ENCODE measurements around the gene ZFP91. TPM values are rescaled to one million over a fixed set of nuclear protein-coding genes. Genes with fewer than 3 reads are reported as not detected.

ZFP91 gene
- total and polyA plus RNA-seq, 2 of the 13 experiments (the other 11 are each of a cell fraction or from before 2014, with no cell fraction given), result 13.5 to 38.6 TPM

- Histone ChIP-seq H3K4me3 (replicated peaks in 1 of 3; ENCODE audit: insufficient read depth in 1 of 3, low read depth in 2 of 3, low read length in 3 of 3) (no peak overlapping the region), H3K36me3 (replicated peaks in 1 of 2; ENCODE audit: control insufficient read depth in 1 of 2, insufficient read depth in 2 of 2, low read length in 2 of 2) (peaks cover 14 to 74% of the 10 kb centered on the region in 2 experiments), H3K9me3 (ENCODE audit: low read length) (no peaks in the 10 kb centered on the region), H2AFZ (ENCODE audit: low read length) (no peak overlapping the region), H3K27ac (ENCODE audit: extremely low read length, insufficient read depth, low read length) (no peak overlapping the region), H3K79me2 (ENCODE audit: insufficient read depth, low read length) (no peaks in the 10 kb centered on the region), H3K27me3 (ENCODE audit: control insufficient read depth in 1 of 2, insufficient read depth in 2 of 2, low read length in 2 of 2) (no peaks in the 10 kb centered on the region), H3K9ac (ENCODE audit: insufficient read depth, low read depth, low read length) (no peak overlapping the region), H3K4me1 (ENCODE audit: insufficient read depth, low read length) (no peaks in the 10 kb centered on the region), H4K20me1 (ENCODE audit: insufficient read depth, low read length) (no peaks in the 10 kb centered on the region), H3K4me2 (ENCODE audit: low read depth, low read length) (no peak overlapping the region)
- intact Hi-C loops (cut with micrococcal nuclease; ENCODE audit: unreplicated experiment) (no loop called here), in situ Hi-C loops (cut with HindIII; ENCODE audit: extremely low pct_ligation_motif_present, low pct_unique_long_range_greater_than_20kb) (loop anchor here (10.0 kb wide), 1 partner anchor 57 kb away; no protein-coding TSS in a partner anchor)
- BruUV-seq (replicated peaks), result no TSS peak
- ATAC-seq, result no peak
- TF ChIP-seq ZXDC (CRISPR knock-in tag; IDR thresholded peaks at IDR 0.05), result no peak
- TF ChIP-seq AGO1 (IDR thresholded peaks at IDR 0.05; ENCODE audit: low read depth, low read length, poor library complexity, severe bottlenecking), result no peak
- TF ChIP-seq SNAI1 (CRISPR knock-in tag; IDR thresholded peaks at IDR 0.05; ENCODE audit: borderline replicate concordance), result no peak
- no peak for TF ChIP-seq ZNF746 (CRISPR knock-in tag; IDR thresholded peaks at IDR 0.05)
- ChIA-PET POLR2A (no interaction called here), CTCF (ENCODE audit: low intra/inter-chr PET ratio, low total read pairs) (no interaction called here)
- DNase-seq (ENCODE audit: low spot score), result no peak
- no peak for FAIRE-seq
- WGBS (ENCODE audit: low lambda C conversion rate), result 98% methylated on average over 4 of the region's 4 CpGs
Observed at GRCh38 chr11:58621586-58622262, 42.9 kb downstream of the ZFP91 start.

GRCh38 chr11:58622344-58622743, 43.5 kb downstream of the ZFP91 start, which contains the start of gene CNTF:
Gene CNTF, plus strand, starts transcription at chr11:58622665. Its CDS starts 88 bp downstream, at chr11:58622753.
- in situ Hi-C loops (cut with HindIII; ENCODE audit: extremely low pct_ligation_motif_present, low pct_unique_long_range_greater_than_20kb), result loop anchor here (10.0 kb wide), 1 partner anchor 58 kb away; no protein-coding TSS in a partner anchor
- Histone ChIP-seq H3K27ac (ENCODE audit: extremely low read length, insufficient read depth, low read length) (no peak within 1 kb of the TSS), H3K9ac (ENCODE audit: insufficient read depth, low read depth, low read length) (no peak within 1 kb of the TSS), H3K9me3 (ENCODE audit: low read length) (no peaks in the 10 kb centered on the region), H4K20me1 (ENCODE audit: insufficient read depth, low read length) (no peaks in the 10 kb centered on the region), H3K36me3 (replicated peaks in 1 of 2; ENCODE audit: control insufficient read depth in 1 of 2, insufficient read depth in 2 of 2, low read length in 2 of 2) (peaks cover 12 to 68% of the 10 kb centered on the region in 2 experiments), H3K4me2 (ENCODE audit: low read depth, low read length) (no peak within 1 kb of the TSS), H3K79me2 (ENCODE audit: insufficient read depth, low read length) (no peaks in the 10 kb centered on the region), H2AFZ (ENCODE audit: low read length) (no peak within 1 kb of the TSS), H3K4me1 (ENCODE audit: insufficient read depth, low read length) (no peaks in the 10 kb centered on the region), H3K4me3 (replicated peaks in 1 of 3; ENCODE audit: insufficient read depth in 1 of 3, low read depth in 2 of 3, low read length in 3 of 3) (no peak within 1 kb of the TSS), H3K27me3 (ENCODE audit: control insufficient read depth in 1 of 2, insufficient read depth in 2 of 2, low read length in 2 of 2) (no peaks in the 10 kb centered on the region)
- FAIRE-seq, result no peak
- 92% methylated on average over 1 of the region's 2 CpGs for WGBS (ENCODE audit: low lambda C conversion rate)
- no TSS peak for BruUV-seq (replicated peaks)
- no peak for ATAC-seq
- intact Hi-C loops (cut with micrococcal nuclease; ENCODE audit: unreplicated experiment), result no loop called here
- POLR2A ChIA-PET, result no interaction called here
- CTCF ChIA-PET (ENCODE audit: low intra/inter-chr PET ratio, low total read pairs), result no interaction called here
- TF ChIP-seq ZNF18 (CRISPR knock-in tag; IDR thresholded peaks at IDR 0.05; ENCODE audit: insufficient replicate concordance), result no peak
- TF ChIP-seq RBM22 (optimal IDR thresholded peaks at IDR 0.05; ENCODE audit: low read length), result peak; percentile 64
- DNase-seq (ENCODE audit: low spot score), result no peak
